K562 (cell line): ENCODE data around the gene YTHDC2. TPM values are rescaled to one million over a fixed set of nuclear protein-coding genes. Genes with fewer than 3 reads are reported as not detected.

Experiments used
- ATAC-seq: fragments of 200-7000 bp; cut with Tn5 transposase; 3 replicates; pipeline ENCODE4 v1.9.1; 2020; ENCODE audit warnings: moderate library complexity
- Bru-seq: library from RNA; stranded (reverse); fragments of 400-500 nt; gene quantifications from one replicate; lab custom pipeline; 2021; lab: Mats Ljungman, UMichigan
- BruChase-seq, 2 experiments: library from RNA; stranded (reverse); fragments of 400-500 nt; gene quantifications; one replicate each; lab custom pipeline; 2021; lab: Mats Ljungman, UMichigan
- BruUV-seq: library from RNA; stranded (reverse); fragments of 400-500 nt; replicated peaks from 2 replicates; lab custom pipeline; 2021; lab: Mats Ljungman, UMichigan
- CTCF ChIA-PET: fragments of 300-600 bp; formaldehyde crosslinking; extraction: SDS; loops from one replicate; lab custom pipeline; 2021; ENCODE audit warnings: low intra/inter-chr PET ratio; lab: Yijun Ruan, JAX
- POLR2A ChIA-PET: fragments of 300-600, 350-650 bp; sonication (Branson Sonifier 250); formaldehyde crosslinking; extraction: SDS; loops from one replicate; lab custom pipeline; 2021; ENCODE audit warnings: antibody characterized with exemption, inconsistent platforms; lab: Yijun Ruan, JAX
- DNase-seq, 4 experiments: peaks; one replicate each; pipeline versions ENCODE4 v3.0.0 to v3.0.0-alpha.2; 2011 to 2018; ENCODE audit warnings: low spot score in 3 of 4, mixed read lengths in 3 of 4; ENCODE audit errors: extremely low read depth in 1 of 4
- FAIRE-seq: peaks from 2 replicates; lab custom pipeline; 2011; peaks lifted over from hg19 to GRCh38; lab: Jason Lieb, UNC
- H2AFZ ChIP-seq: 2 replicates; pipeline ENCODE4 v1.6.0; 2011; ENCODE audit warnings: low read depth, low read length, control low read depth, inconsistent platforms
- H3K27ac ChIP-seq: fragments of 200-600 bp; 3 replicates; pipeline ENCODE4 v1.8.0; 2011; ENCODE audit warnings: low read depth, mild to moderate bottlenecking, control low read depth, inconsistent platforms, low read length, moderate library complexity, mixed read lengths; ENCODE audit errors: extremely low read depth
- H3K27me3 ChIP-seq, 2 experiments: fragments of 300-600 bp in 1 of 2; 2 replicates in 1 of 2; 3 replicates in 1 of 2; pipeline versions ENCODE4 v1.6.0 to v1.8.0; 2011; ENCODE audit warnings: inconsistent platforms in 2 of 2, low read length in 2 of 2, mild to moderate bottlenecking in 1 of 2, mixed read lengths in 1 of 2, moderate library complexity in 1 of 2; ENCODE audit not compliant: control insufficient read depth in 2 of 2, insufficient read depth in 2 of 2
- H3K36me3 ChIP-seq: fragments of 300-600 bp; 3 replicates; pipeline ENCODE4 v1.8.0; 2011; ENCODE audit warnings: mild to moderate bottlenecking, low read length, inconsistent platforms; ENCODE audit not compliant: control insufficient read depth, insufficient read depth
- H3K4me1 ChIP-seq, 2 experiments: fragments of 200-600 bp in 1 of 2; replicated peaks in 1 of 2; 2 replicates in 1 of 2; 3 replicates in 1 of 2; pipeline versions ENCODE4 v1.5.1 to v1.8.0; 2011; ENCODE audit warnings: inconsistent platforms in 2 of 2, low read length in 2 of 2, mild to moderate bottlenecking in 1 of 2, mixed read lengths in 1 of 2, moderate library complexity in 1 of 2; ENCODE audit not compliant: control insufficient read depth in 2 of 2, insufficient read depth in 2 of 2
- H3K4me2 ChIP-seq: 2 replicates; pipeline ENCODE4 v1.6.1; 2011; ENCODE audit warnings: low read length, control low read depth, inconsistent platforms, mixed read lengths; ENCODE audit not compliant: insufficient read depth
- H3K4me3 ChIP-seq: fragments of 200-600 bp; sonication (generic), shearing (Covaris generic); 2 replicates; pipeline ENCODE4 v1.5.1; 2016; ENCODE audit warnings: control low read depth, inconsistent platforms
- H3K79me2 ChIP-seq: fragments of 200-600 bp; 3 replicates; pipeline ENCODE4 v1.8.0; 2011; ENCODE audit warnings: low read length, inconsistent platforms; ENCODE audit not compliant: control insufficient read depth, insufficient read depth
- H3K9ac ChIP-seq, 2 experiments: 2 replicates each; pipeline versions ENCODE4 v1.6.0 to v1.6.1; 2011; ENCODE audit warnings: low read depth in 2 of 2, low read length in 2 of 2, control low read depth in 1 of 2, inconsistent platforms in 1 of 2, mild to moderate bottlenecking in 1 of 2, mixed read lengths in 1 of 2; ENCODE audit not compliant: insufficient read depth in 1 of 2
- H3K9me1 ChIP-seq: one replicate; pipeline ENCODE4 v1.6.0; 2011; ENCODE audit warnings: inconsistent platforms, mild to moderate bottlenecking, low read length, moderate library complexity; ENCODE audit not compliant: control insufficient read depth, insufficient read depth
- H3K9me3 ChIP-seq: replicated peaks from 2 replicates; pipeline ENCODE4 v1.5.1; 2011; ENCODE audit warnings: low read depth, low read length, inconsistent platforms; ENCODE audit not compliant: control insufficient read depth, insufficient read depth
- H4K20me1 ChIP-seq: replicated peaks from 2 replicates; pipeline ENCODE4 v1.6.1; 2011; ENCODE audit warnings: low read length, inconsistent platforms, mixed read lengths; ENCODE audit not compliant: control insufficient read depth, insufficient read depth
- ARID3A ChIP-seq: IDR thresholded peaks from 2 replicates; pipeline ENCODE4 v1.6.1; 2012; ENCODE audit warnings: low read depth, low read length, improper control_type of control experiment, borderline replicate concordance
- FOXP1 ChIP-seq: sonication (generic); formaldehyde crosslinking; IDR thresholded peaks from 2 replicates; pipeline ENCODE4 v1.8.0; 2022; ENCODE audit warnings: mild to moderate bottlenecking, missing genetic modification reagents
- HDGF ChIP-seq: fragments of 450-650 bp; IDR thresholded peaks from 2 replicates; pipeline ENCODE4 v1.6.1; 2016
- KLF1 ChIP-seq: fragments of 450-650 bp; IDR thresholded peaks from 2 replicates; pipeline ENCODE4 v1.6.1; 2016; ENCODE audit warnings: missing genetic modification characterization, missing compliant biosample characterization
- L3MBTL2 ChIP-seq: fragments of 450-650 bp; IDR thresholded peaks from 2 replicates; pipeline ENCODE4 v1.6.1; 2016; ENCODE audit warnings: mild to moderate bottlenecking, moderate library complexity
- MCM3 ChIP-seq: fragments of 450-650 bp; IDR thresholded peaks from 2 replicates; pipeline ENCODE4 v1.6.1; 2016
- MNT ChIP-seq, 2 experiments: fragments of 450-650 bp; conservative IDR thresholded peaks; 2 replicates each; pipeline ENCODE4 v1.6.1; 2017; ENCODE audit warnings: mild to moderate bottlenecking in 2 of 2, moderate library complexity in 2 of 2
- TRIM28 ChIP-seq: fragments of 450-650 bp; IDR thresholded peaks from 2 replicates; pipeline ENCODE4 v1.6.1; 2017
- U2AF2 ChIP-seq: fragments of 200-400 bp; formaldehyde crosslinking; optimal IDR thresholded peaks from 2 replicates; pipeline ENCODE3; 2017; ENCODE audit warnings: low read depth, mild to moderate bottlenecking, low read length
- ZBTB8A ChIP-seq: fragments of 450-650 bp; IDR thresholded peaks from 2 replicates; pipeline ENCODE4 v1.6.1; 2018; ENCODE audit warnings: mild to moderate bottlenecking, moderate library complexity; ENCODE audit not compliant: partially characterized antibody
- ZNF311 ChIP-seq: fragments of 250-450 bp; sonication (Bioruptor Pico); IDR thresholded peaks from 2 replicates; pipeline ENCODE4 v1.4.0; 2020; ENCODE audit warnings: mild to moderate bottlenecking, moderate library complexity
- WGBS: fragments of 100-300 bp; shearing (Covaris generic); methylation state at CpG from one replicate; pipeline ENCODE4 v1.1.6; 2016; ENCODE audit warnings: low coverage, mixed read lengths; ENCODE audit not compliant: insufficient coverage; ENCODE audit errors: missing lambda C conversion rate; 5-methylcytosine and 5-hydroxymethylcytosine counted together
- in situ Hi-C: fragments of 300-500 bp; cut with MboI; formaldehyde crosslinking; loops from 4 replicates; pipeline ENCODE4 v1.15.0; 2018; ENCODE audit warnings: inconsistent platforms, mixed read lengths
- intact Hi-C: fragments of 100-400 bp; cut with micrococcal nuclease; formaldehyde crosslinking; loops from 2 replicates; pipeline ENCODE4 v1.14.2; 2022
- long read RNA-seq, 3 experiments: library from polyadenylated mRNA in 2 of 3; library from RNA in 1 of 3; unstranded in 2 of 3; stranded (forward) in 1 of 3; transcript quantifications; one replicate each; pipeline ENCODE4 v2.0.0, GENCODE V29; 2019 to 2022
- polyA minus RNA-seq, 3 experiments: library from RNA; depleted of rRNA, polyadenylated mRNA; stranded (reverse); fragments of >200 nt; gene quantifications; 2 replicates each; pipeline ENCODE4 v1.2.3, GENCODE V29; 2011
- polyA plus RNA-seq, 8 experiments: library from polyadenylated mRNA; depleted of rRNA in 4 of 8; stranded (reverse) in 5 of 8; unstranded in 3 of 8; fragments of >200 nt; fragmentation: Nextera tagmentation in 2 of 8; fragmentation: Illumina TruSeq in 1 of 8; extraction: Ambion mirVana in 2 of 8; extraction: Trizol in 1 of 8; gene quantifications; 2 replicates each; pipeline versions ENCODE4 v1.2.1 to v1.2.3, GENCODE V29; 2011 to 2014; ENCODE audit warnings: inconsistent platforms in 1 of 8, missing spikeins in 1 of 8
- total RNA-seq, 7 experiments: library from RNA; depleted of rRNA in 6 of 7; stranded (reverse); fragments of >200 nt in 6 of 7; fragmentation: Illumina TruSeq in 2 of 7; extraction: Trizol in 2 of 7; gene quantifications; 2 replicates each; pipeline versions ENCODE4 v1.2.1 to v1.2.3, GENCODE V29; 2011 to 2021; ENCODE audit warnings: low replicate concordance in 1 of 7

Gene YTHDC2
- total RNA-seq (2011; cell fraction: chromatin; rRNA removed; ENCODE audit: low replicate concordance) = 23.4 and 114 TPM in 2 replicates
- total RNA-seq (2011; cell fraction: nucleolus; rRNA removed) = 17.3 and 19.3 TPM in 2 replicates
- total RNA-seq (2011; cell fraction: nucleoplasm; rRNA removed) = 26.2 and 27.1 TPM in 2 replicates
- 14.5 and 18.4 TPM in 2 replicates for total RNA-seq (2014; rRNA removed)
- 21.3 and 21.6 TPM in 2 replicates for total RNA-seq (2014; rRNA removed; fragmentation: Illumina TruSeq; extraction: Trizol)
- 17.0 and 17.9 TPM in 2 replicates for total RNA-seq (2015; rRNA removed; fragmentation: Illumina TruSeq; extraction: Trizol)
- 20.0 and 20.3 TPM in 2 replicates for total RNA-seq (2021)
- polyA plus RNA-seq (2011; rRNA removed) = 11.7 and 15.6 TPM in 2 replicates
- polyA plus RNA-seq (2011; cell fraction: cytosol; rRNA removed) = 2.5 and 4.2 TPM in 2 replicates
- polyA plus RNA-seq (2011; cell fraction: nucleus; rRNA removed) = 16.5 and 18.9 TPM in 2 replicates
- 9.9 and 10.4 TPM in 2 replicates for polyA plus RNA-seq (2012)
- 15.2 and 15.9 TPM in 2 replicates for polyA plus RNA-seq (2014; fragmentation: Illumina TruSeq; extraction: Trizol)
- polyA plus RNA-seq (2014; fragmentation: Nextera tagmentation; extraction: Ambion mirVana) = 1 to 10 TPM; 2.7 to 5.1 TPM
- 14.0 and 16.0 TPM in 2 replicates for polyA plus RNA-seq (2014; rRNA removed)
- 39.6 and 52.6 TPM in 2 replicates for polyA minus RNA-seq (2011; rRNA and poly(A)+ RNA removed)
- 9.2 and 9.6 TPM in 2 replicates for polyA minus RNA-seq (2011; cell fraction: cytosol; rRNA and poly(A)+ RNA removed)
- 43.6 and 46.3 TPM in 2 replicates for polyA minus RNA-seq (2011; cell fraction: nucleus; rRNA and poly(A)+ RNA removed)
- percentile 83 among the genes with signal in this experiment for Bru-seq, nascent RNA
- BruChase-seq, experiment 1, labeled RNA remaining after a 2-hour chase = percentile 88 among the genes with signal in this experiment
- percentile 89 among the genes with signal in this experiment for BruChase-seq, experiment 2, labeled RNA remaining after a 6-hour chase
- long read RNA-seq, experiment 1, full-length matches to known transcripts = 16 of 62 reads
- long read RNA-seq, experiment 1, partial matches to known transcripts = 34 of 62 reads
- long read RNA-seq, experiment 1, other reads (novel, unspliced or antisense) = 12 of 62 reads
- long read RNA-seq, experiment 2, full-length matches to known transcripts = 2 of 10 reads
- long read RNA-seq, experiment 2, partial matches to known transcripts = 2 of 10 reads
- long read RNA-seq, experiment 2, other reads (novel, unspliced or antisense) = 6 of 10 reads
- long read RNA-seq, experiment 3, partial matches to known transcripts = 35 of 38 reads
- long read RNA-seq, experiment 3, other reads (novel, unspliced or antisense) = 3 of 38 reads

- Histone ChIP-seq H2AFZ (peak within 1 kb of the TSS; percentile 95), H4K20me1 (no peaks in the 10 kb centered on the region), H3K36me3 (peaks cover 29% of the 10 kb centered on the region), H3K27ac (peak within 1 kb of the TSS; percentile 90), H3K9ac (peak within 1 kb of the TSS; percentile 91 to 99), H3K4me3 (peak within 1 kb of the TSS; percentile 80), H3K4me1 (peaks cover 0 to 6% of the 10 kb centered on the region in 2 experiments; a peak in 2 of 5 replicates), H3K27me3 (no peaks in the 10 kb centered on the region; a peak in 1 of 5 replicates), H3K9me3 (peaks cover 5% of the 10 kb centered on the region), H3K9me1 (no peaks in the 10 kb centered on the region), H3K79me2 (peaks cover 36% of the 10 kb centered on the region), H3K4me2 (peak within 1 kb of the TSS; percentile 96)
- ChIA-PET CTCF (no interaction called here), POLR2A (interaction anchor here (0.9 to 1.0 kb wide), 3 partner anchors 12 to 1036 kb away, joined by 3 to 5 read pairs (median 3); no protein-coding TSS in a partner anchor)
- intact Hi-C loops = loop anchor here (1.0 to 5.0 kb wide), 3 partner anchors 94 to 176 kb away; no protein-coding TSS in a partner anchor
- in situ Hi-C loops = no loop called here
- DNase-seq (peak; percentile 77 to 91 (median 80)), ATAC-seq (peak; percentile 97), FAIRE-seq (peak; percentile 86)
- WGBS = 3% methylated on average over 47 of the region's 72 CpGs
- no TSS peak for BruUV-seq
- TF ChIP-seq ZBTB8A (no peak), ZNF311 (no peak), U2AF2 (no peak), TRIM28 (peak; percentile 98), ARID3A (no peak), KLF1 (tag) (no peak), HDGF (no peak), L3MBTL2 (peak; percentile 64; the same call in 1 of the 2 replicates), FOXP1 (CRISPR knock-in tag) (0 out of 2 replicates have a peak, but pooled peaks have one; percentile 77), MNT (conservative IDR thresholded peaks at IDR 0.05) (peak in 1 of 2 experiments; percentile 67; a peak in 2 of 4 replicates), MCM3 (no peak)
These were observed at the start of gene YTHDC2 for GRCh38 chr5:113513384-113514288. TSS of gene YTHDC2 (plus strand) at chr5:113513694. CDS start at chr5:113513896, 202 bp downstream.
